Activated CD4-positive, alpha-beta T cell treated with anti-CD3 and anti-CD28 coated beads, Interleukin-2, amount 50 U/mL, for 24 hours (primary cell): Measurements from ENCODE around the gene CXCL13.
A peak's percentile ranks its signal among the peaks of the same experiment; 100 is the strongest.
"Not testable (repeated sequence)": the region's sequence is repeated elsewhere in the genome, so short reads cannot be mapped to it uniquely, and the experiment has no call there.

ENCODE experiments used
- DNase-seq, 2 donors: peaks; one replicate each; pipeline ENCODE4 v3.0.0-alpha.2; 2020; ENCODE audit warnings: low read depth in 1 of 2, low spot score in 1 of 2

Gene CXCL13, protein sequence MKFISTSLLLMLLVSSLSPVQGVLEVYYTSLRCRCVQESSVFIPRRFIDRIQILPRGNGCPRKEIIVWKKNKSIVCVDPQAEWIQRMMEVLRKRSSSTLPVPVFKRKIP

DNA sequence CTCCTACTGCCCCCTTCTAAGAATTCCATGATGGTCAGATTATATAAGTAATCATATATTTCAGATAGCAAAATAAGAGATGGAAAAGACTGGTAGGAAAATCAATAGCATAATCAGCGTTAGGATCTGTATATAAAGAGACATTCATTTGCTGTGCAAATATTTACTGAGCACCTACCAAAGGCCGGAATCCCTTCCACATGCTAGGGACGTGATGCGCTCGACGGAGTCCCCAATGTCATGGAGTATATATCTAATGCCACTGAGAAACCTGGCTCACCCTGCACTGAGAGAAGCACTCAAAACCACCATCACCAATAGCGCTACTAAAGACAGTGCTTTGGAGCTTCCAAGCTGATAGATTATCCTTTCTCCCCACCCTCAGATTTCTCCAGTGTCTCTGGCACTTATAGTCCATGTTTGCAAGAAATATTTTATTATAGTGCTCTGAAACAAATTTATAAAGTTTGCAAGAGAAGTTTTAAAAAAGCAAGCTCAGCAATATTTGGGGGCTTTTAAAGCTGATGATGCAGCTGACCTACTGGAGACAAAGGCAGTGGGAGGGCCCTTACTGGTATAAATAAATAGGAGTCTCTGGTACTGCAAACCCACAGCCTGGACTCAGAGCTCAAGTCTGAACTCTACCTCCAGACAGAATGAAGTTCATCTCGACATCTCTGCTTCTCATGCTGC lies at the start of gene CXCL13:
TSS of gene CXCL13 (plus strand) at position 611 of the 693 bp plus-strand sequence. CDS start at position 657, 46 bp downstream.
- no peak for DNase-seq

DNA sequence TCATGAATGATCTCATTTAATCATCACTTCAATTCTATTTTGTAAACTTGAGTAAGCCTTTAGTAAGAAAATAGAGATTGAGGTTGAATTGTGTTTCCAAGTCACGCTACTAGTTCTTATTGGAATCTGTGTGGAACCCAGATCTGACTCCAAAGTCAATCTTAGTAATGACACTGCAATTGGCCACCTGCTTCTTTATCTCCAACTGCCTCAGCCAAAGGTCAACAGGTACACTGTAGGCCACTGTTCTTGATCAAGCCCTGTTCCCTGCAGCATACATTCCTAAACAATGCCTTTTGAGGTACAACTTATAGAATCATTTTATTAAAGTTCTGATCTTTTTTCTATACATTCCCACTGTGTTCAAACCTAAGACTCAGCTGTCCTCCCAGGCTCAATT lies 45.5 kb upstream of the CXCL13 start:
- no peak for DNase-seq

DNA sequence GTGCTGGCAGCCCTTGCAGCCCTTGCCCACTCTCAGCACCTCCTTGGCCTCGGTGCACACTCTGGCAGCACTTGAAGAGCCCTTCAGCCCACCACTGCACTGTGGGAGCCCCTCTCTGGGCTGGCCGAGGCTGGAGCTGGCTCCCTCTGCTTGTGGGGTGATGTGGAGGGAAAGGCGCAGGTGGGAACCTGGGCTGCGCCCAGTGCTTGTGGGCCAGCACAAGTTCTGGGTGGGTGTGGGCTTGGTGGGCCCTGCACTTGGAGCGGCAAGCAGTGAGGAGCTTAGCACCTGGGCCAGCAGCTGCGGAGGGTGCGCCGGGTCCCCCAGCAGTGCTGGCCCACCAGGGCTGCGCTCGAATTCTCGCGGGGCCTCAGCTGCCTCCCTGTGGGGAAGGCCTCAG lies 43.9 kb upstream of the CXCL13 start:
- DNase-seq = not testable (repeated sequence)

DNA sequence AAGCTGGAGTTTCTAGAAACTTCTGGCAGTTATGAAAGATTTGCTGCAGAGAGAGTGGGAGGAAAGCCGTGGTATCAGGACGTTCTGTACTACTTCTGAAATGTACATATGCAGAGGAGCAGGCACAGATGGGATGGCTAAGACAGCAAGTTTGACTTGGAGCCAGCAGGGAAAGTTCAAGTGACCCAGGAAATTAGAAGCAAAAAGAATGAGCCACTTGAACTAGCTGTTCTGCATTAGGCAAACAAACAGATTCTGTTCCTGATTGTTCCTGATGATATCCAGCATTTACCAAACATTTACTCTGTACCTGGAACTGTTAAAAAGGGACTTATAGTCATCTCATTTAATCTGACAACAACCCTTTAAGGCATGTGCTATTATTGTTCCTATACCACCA lies 41.4 kb upstream of the CXCL13 start:
- DNase-seq = no peak

DNA sequence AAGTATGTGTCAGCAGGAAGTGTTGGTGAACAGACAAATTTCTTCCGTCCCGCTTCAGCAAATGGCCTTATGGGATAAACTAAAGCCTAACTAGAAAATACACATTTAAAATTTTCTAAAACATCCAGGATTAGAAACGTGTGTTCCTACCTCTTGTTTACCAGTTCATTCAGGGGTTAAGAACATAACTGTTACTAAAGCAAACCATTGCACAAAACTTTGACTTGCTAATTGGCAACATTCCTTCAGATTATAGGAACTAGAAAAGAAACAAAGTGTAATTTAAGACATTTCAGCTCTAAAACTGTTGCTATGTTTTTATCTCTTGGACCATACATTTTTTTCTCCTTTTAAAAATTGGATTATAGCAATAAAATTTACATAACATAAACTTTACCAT lies 39.5 kb upstream of the CXCL13 start:
- no peak for DNase-seq

DNA sequence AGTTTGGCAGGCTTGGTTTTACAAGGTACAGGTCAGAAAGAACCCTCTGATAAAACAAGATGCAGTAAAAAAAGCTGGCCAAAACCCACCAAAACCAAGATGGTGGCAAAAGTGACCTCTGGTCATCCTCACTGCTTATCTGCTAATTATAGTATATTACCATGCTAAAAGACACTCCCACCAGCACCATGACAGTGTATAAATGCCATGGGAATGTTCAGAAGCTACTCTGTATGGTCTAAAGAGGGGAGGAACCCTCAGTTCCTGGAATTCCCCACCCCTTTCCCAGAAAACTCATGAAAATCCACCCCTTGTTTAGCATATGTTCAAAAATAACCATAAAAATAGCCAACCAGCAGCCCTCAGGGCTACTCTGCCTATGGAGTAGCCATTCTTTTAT lies 38.1 kb upstream of the CXCL13 start:
- DNase-seq = no peak

DNA sequence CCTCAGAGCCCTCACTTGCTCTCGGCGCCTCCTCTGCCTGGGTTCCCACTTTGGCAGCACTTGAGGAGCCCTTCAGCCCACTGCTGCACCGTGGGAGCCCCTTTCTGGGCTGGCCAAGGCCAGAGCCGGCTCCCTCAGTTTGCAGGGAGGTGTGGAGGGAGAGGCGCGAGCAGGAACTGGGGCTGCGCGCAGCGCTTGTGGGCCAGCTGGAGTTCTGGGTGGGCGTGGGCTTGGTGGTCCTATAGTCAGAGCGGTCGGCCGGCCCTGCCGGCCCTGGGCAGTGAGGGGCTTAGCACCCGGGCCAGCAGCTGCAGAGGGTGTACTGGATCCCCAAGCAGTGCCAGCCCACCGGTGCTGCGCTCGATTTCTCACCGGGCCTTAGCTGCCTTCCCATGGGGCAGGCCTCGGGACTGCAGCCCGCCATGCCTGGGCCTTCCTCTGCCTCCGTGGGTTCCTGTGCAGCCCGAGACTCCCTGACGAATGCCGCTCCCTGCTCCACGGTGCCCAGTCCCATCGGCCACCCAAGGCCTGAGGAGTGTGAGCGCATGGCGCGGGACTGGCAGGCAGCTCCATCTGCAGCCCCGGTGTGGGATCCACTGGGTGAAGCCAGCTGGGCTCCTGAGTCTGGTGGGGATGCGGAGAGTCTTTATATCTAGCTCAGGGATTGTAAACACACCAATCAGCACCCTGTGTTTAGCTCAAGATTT lies 35.0 kb upstream of the CXCL13 start:
- not testable (repeated sequence) for DNase-seq

DNA sequence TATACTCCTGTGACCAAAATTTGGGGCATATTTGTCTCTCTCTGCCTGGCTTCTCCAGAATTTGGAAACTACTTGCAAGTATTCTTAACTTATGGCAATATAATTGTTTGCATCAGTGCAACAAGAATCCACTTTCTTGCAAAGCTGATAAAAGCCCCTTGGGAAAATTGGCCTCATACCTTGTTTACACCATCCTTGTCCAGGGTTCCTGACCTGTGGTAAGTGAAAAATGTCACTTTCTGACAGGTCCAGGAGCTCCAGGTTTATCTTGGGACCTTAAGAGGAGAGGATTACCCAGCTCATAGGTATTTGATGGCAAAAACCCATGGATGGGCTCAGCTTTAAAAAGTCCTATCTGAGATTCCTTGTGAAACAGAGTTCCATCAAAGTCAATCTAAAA lies 29.3 kb upstream of the CXCL13 start:
- DNase-seq = no peak

DNA sequence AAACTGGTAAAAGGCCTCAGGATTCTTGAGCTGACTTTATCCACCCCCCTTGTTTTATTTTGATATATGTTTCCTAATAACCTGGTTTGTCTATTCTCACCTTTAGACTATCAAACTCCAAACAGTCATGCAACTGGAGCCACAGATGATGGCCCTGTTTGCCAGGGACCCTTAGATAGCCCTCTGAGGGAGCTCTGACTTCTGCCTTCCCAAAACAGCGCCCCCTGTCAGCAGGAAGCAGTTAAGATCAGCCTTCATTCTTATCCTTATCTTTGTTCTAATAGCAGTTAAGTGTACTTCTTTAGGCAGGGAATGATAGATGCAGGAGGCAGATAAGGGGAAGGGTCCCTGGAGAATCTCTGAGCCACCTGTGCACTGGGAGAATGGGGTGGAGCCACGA lies 27.5 kb upstream of the CXCL13 start:
- DNase-seq = no peak

DNA sequence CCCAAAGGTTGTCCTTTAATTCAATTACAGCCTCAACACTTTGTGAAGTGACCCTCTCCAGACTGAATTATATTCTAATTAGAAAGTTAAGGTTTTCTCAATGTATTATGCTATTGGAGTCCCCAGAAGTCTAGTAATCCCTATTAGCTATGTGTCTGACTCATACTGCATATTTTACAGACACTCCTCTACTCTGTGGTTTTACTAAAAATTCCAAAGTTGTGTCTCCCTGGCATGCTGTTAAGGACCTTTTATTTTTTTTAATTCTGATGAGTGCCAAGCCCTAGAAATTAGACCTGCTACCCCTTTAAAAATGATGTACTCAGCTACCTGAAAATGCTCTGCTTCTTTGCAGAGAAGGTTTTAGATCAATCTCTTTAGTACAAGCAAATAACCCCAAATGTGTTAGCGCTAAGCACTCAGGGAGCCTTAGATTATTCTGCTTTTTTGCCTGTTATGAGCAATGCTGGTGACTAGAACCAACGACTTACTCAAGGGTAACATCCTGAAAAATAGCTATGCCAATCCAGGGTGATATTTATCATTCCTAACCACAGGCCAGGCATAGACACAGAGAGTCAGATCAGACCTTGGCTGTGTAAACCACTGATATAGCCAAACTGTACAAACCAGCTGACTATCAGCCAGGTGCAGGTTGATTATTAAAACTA lies 26.1 kb upstream of the CXCL13 start:
- no peak for DNase-seq

DNA sequence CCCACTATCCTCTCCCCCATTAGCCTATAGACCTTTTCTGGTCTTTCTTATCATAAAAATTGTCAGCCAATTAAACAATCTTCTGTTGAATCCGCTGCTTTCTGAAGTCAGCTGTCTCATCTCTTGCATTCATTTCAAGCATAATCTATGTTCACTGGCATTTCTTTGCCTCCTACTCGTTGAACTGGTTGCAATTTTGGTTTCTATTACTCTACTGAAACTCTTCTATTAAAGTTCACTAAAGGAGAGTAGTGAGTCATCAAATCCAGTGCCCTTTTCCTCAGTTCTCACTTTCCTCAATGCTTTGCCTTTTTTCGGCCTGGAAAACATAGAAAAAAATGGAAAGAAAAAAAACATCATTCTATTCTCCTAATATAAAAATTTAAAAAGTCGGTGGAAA lies 23.9 kb upstream of the CXCL13 start:
- no peak for DNase-seq

DNA sequence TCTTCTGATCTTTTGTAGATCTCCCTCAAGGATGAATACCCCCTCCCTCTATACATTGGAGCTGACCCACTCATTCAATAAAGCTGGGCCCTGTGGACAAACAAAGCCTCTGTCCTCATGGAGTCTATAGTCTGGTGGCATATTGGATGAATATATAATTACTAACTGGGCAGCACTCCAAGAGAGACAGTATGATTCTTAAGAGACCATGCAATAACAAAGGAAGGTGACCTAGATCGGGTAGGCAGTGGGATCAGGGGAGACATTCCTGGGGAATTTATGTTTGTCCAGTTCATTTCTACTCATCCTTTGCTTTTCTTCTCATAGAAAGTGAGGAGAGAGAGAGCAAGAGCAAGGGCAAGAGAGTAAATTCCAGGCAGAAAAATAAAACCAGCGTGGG lies 23.5 kb upstream of the CXCL13 start:
- DNase-seq = no peak

DNA sequence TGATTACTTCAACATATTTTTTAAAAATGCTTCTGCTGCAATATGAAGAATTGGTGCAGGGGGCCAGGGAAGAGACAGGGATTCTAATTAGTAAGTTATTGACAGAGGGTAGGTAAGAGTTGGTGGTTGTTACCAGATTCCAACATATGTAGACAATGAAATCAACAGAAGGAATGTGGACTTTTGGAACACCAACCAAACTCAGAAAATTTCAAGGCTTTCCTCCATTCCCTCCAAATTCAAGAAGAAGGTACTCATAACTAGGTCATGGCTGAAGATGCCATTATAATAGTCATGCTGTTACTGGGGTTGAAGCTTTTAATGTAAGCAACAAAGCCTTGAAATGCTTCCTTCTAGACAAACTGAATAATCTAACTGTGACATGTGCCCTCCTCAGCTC lies 22.9 kb upstream of the CXCL13 start:
- DNase-seq = no peak

DNA sequence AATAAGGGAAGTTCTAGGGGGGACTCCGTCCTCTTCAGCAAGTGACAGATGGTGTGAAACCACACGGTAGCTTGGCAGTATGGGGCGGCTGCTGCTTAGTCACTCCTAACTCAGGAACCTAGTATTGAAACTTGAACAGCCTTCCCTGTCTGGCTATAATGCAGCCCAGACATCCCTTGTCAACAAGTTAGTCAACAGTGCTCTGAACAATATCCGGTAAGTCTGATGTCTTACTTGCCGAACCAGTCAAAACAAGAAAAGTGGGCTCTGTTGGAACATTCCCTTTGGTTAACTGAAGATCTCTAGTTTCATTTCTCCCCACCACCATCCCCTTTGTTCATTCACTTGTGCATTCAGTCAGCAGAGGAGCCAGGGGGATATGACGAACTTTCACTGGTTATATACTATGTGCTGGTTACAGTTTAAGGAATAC lies 18.7 kb upstream of the CXCL13 start:
- peak; percentile 21 to 64 for DNase-seq

DNA sequence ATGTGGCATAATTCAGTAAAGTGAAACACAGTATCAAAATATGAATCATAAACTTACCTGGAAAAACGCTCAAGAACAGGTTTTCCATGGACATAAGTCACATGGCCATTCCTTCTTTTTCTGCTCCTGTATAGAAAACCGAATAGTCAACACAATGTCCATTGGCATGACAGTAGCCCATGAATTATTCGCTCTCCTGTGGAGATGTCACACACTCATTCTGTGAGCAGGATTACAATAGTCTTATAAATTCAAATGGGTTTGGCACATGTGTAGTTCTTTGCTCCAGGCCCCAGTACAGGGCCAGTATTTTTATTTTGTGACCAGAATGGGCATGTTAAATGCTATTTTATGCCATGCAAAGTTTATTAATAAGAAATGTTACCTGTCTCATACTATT lies 15.1 kb upstream of the CXCL13 start:
- DNase-seq = no peak

DNA sequence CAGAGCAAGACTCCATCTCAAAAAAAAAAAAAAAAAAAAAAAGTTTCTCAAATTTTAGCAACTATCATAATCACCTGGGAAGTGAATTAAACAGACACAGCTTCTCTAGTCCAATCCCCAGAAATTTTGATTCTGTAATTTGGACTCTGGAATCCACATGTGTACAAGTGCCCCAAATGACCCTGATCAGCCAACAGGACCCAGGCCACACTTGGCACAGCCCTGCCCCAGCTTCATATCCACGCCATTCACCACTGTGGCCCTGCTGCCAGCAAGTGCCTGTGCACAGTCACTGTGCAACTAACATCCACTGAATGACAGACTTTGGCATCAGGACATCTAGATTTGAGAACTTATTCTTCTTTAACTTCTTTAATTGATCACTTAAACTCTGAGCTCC lies 14.1 kb upstream of the CXCL13 start:
- no peak for DNase-seq

DNA sequence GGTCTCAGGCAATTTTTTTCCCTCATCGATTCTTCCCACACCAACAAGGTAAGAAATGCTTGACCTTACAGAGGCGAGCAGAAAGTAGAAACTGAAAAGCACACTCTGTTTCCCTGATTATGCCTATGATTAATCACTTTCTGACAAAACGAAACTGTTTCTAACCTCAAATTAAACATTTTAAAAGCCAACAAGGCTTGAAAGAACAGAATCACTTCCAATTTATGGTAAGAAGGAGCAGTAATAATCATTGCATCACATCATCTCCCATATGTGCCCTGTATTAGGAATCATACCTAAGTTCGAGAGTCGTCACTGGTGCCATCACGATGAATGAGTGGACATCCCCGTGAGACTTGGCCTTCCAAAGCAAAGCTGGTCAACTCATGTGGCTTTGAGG lies 12.5 kb upstream of the CXCL13 start:
- DNase-seq = no peak

DNA sequence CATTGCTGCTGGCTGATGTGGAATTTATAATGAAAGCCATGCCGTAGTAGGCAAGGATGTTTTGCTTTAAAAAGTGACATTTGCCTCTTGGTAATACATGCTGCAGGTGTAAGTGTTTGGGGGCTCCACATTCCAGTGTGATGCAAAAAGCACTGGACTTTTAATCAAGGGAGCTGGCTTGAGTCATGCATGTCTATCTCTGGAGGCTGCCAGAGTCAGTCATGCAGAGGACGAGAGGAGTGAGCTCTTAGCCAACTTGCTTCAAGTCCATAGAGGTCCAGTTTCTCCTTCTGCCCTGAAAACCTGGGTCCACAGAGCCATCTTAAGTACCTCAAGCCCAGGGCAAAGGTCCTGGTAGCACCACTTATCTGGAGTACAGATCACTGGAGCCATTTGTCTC lies 11.6 kb upstream of the CXCL13 start:
- no peak for DNase-seq

DNA sequence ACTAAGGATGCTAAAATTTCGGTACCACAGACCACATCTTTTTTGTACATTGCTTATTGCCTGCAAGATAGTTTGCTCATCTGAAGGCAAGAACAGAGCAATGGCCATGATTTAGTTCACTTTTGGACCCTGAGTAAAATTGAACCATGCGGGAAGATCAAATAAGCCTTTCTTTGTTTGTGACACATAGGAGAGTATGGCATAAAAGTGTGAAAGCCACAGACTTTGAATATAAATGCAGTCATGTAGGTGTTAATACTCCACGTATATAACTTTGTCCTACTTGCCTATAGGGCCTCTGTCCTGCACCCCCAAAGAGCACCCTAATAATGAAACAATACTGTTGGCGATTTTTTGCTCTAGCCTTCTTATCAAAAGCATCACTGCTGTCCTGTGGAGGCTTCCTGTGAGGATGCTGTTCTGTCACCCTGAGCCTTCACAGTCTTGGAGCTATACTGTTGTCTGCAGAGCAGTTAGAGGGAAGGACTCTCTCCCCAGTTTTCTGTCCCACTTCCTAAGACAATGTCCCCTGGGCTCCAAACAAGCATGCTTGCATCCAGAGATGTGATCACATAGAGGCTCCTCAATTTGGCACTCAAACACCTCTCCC lies 10.2 kb upstream of the CXCL13 start:
- no peak for DNase-seq

DNA sequence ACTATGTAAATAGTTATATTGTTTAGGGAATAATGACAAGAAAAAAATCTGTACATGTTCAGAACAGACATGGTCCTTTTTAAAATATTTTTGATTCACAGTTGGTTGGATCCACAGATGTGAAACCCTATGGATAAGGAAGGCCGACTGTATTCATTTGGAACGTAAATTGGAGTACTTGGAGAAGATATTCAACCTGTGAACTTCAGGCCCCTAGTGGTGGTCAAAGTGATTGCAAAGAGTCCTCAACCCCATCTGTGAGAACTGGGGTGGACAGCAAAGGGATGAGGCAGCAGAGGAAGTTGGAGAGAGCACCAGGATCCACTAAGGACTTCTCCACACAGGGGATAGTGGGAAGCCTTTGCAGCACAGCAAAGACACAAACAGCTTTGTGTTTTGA lies 6.2 kb upstream of the CXCL13 start:
- no peak for DNase-seq

DNA sequence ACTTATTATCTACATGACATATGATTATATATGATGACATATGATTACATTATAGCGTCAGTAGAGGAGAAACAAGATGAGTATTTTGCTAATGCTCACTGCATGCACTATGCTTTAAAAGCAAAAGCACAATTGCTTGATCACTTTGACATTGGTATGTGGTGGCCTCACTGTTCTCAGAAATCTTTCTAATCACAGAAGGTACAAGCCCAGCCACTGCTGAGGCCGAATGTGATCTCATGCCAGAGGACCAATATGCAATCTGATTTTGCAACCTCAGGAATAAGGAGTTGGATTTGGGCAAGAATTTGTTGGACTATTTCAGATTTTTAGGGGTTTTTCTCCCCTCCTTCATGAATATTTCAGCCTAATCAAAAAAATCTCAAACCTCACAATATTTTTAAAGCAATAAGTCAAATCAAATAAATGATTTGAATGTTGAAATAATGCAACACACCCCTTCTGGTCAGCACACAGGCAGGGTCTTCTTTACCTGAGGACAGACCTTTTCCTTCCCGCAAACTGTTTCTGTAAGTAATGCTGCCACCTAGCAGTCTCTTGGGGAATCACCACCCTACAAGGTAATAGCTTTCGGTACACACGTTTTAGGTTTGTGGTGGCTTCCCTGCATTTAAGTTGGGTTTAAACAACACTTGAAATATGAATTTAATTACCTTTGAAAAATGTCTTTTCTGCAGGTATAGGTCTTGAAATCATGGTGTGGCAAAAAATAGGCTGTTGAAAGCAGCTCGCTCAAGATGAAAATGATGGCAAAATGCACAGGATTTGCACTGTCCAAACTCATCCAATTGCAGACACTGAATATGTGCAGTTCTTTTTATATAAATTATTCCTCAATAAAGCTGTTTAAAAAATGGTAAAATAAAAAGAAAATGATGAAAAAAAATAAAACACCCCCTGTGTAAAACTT lies 4.8 kb upstream of the CXCL13 start:
- DNase-seq = peak in 1 of 2 donors; percentile 37
